ENCODE results near the gene SLC35E1. TPM values are rescaled to one million over a fixed set of nuclear protein-coding genes. Genes with fewer than 3 reads are reported as not detected.

SLC35E1 gene
- total RNA-seq, 1 donor from 2014 or later, result 21.6 TPM

- DNase-seq (ENCODE audit: extremely low spot score in 2 of 2), result no peak
- H3K36me3 ChIP-seq, result peaks cover 0 to 34% of the 10 kb centered on the region in 2 donors
- intact Hi-C loops (cut with DNase I), result no loop called here
- no peaks in the 10 kb centered on the region for H3K9me3 ChIP-seq
- peaks cover 44% of the 10 kb centered on the region for H3K4me1 ChIP-seq
- no peak for TF ChIP-seq POLR2AphosphoS5 (IDR thresholded peaks at IDR 0.05; ENCODE audit: insufficient read depth in 1 of 2, low read depth in 1 of 2)
- TF ChIP-seq POLR2A (IDR thresholded peaks at IDR 0.05), result no peak
- TF ChIP-seq, protein P1, sequence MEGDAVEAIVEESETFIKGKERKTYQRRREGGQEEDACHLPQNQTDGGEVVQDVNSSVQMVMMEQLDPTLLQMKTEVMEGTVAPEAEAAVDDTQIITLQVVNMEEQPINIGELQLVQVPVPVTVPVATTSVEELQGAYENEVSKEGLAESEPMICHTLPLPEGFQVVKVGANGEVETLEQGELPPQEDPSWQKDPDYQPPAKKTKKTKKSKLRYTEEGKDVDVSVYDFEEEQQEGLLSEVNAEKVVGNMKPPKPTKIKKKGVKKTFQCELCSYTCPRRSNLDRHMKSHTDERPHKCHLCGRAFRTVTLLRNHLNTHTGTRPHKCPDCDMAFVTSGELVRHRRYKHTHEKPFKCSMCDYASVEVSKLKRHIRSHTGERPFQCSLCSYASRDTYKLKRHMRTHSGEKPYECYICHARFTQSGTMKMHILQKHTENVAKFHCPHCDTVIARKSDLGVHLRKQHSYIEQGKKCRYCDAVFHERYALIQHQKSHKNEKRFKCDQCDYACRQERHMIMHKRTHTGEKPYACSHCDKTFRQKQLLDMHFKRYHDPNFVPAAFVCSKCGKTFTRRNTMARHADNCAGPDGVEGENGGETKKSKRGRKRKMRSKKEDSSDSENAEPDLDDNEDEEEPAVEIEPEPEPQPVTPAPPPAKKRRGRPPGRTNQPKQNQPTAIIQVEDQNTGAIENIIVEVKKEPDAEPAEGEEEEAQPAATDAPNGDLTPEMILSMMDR (IDR thresholded peaks at IDR 0.05), result no peak
- H3K27me3 ChIP-seq, result no peaks in the 10 kb centered on the region
- H3K4me3 ChIP-seq, result no peak overlapping the region
- no peak overlapping the region for H3K27ac ChIP-seq
Measured at GRCh38 chr19:16577531-16577985, 5.3 kb upstream of the SLC35E1 start.

DNA sequence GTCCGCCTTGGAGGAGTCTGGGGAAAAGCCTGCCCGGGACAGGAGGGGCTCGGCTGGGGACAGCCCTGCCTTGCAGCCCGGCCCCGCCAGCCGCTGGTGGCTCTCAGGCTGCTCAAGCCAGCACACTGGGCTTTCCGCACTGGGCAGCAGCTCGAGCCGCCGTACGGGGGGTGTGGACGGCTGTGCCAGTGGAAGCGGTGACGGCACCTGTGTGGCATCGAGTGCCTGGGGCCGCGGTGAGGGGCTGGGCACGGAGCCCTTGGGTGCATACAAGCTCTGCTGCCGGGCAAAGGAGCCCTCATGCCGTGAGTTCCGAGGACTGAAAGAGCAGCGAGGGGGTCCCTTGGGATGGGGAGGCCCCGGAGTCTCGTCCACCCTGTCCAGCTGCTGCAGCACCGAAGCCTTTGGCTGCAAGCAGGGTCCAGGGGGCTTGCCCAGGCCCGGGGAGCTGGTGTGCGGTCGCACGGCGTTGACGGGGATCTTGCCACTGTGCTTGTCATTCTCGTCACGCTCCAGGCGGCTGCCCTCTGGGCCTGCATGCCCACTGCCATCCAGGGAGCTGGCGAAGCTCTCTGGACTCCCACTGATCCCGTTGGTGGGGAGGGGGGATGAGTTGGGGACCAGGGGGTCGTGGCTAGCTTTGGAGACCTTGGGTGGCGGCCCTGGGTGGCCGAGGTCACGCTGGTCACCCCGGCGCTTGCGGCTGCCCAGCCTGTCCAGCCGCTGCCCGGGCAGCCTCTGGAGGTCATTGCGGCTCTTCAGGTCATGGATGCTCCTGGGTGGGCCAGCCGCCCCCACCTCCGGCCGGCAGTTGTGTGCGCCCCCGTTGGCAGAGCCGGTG is 4.7 kb upstream of the SLC35E1 start:
- Histone ChIP-seq H3K27me3 (no peaks in the 10 kb centered on the region), H3K9me3 (no peaks in the 10 kb centered on the region), H3K27ac (no peak overlapping the region), H3K36me3 (peaks cover 0 to 34% of the 10 kb centered on the region in 2 donors), H3K4me3 (no peak overlapping the region), H3K4me1 (peaks cover 38% of the 10 kb centered on the region)
- TF ChIP-seq, protein P1 (IDR thresholded peaks at IDR 0.05), result no peak
- no peak for TF ChIP-seq POLR2A (IDR thresholded peaks at IDR 0.05)
- intact Hi-C loops (cut with DNase I), result no loop called here
- DNase-seq (ENCODE audit: extremely low spot score in 2 of 2), result no peak

- intact Hi-C loops (cut with DNase I), result no loop called here
- DNase-seq (ENCODE audit: extremely low spot score in 2 of 2), result no peak
- Histone ChIP-seq H3K4me3 (no peak overlapping the region), H3K27ac (no peak overlapping the region), H3K4me1 (peaks cover 37% of the 10 kb centered on the region), H3K9me3 (no peaks in the 10 kb centered on the region), H3K36me3 (peaks cover 0 to 34% of the 10 kb centered on the region in 2 donors), H3K27me3 (no peaks in the 10 kb centered on the region)
- TF ChIP-seq, protein P1 (IDR thresholded peaks at IDR 0.05), result no peak
- TF ChIP-seq POLR2A (IDR thresholded peaks at IDR 0.05) (no peak), POLR2AphosphoS5 (IDR thresholded peaks at IDR 0.05; ENCODE audit: insufficient read depth in 1 of 2, low read depth in 1 of 2) (no peak)
Measured at GRCh38 chr19:16575861-16576689, 3.9 kb upstream of the SLC35E1 start.

- no peak for DNase-seq (ENCODE audit: extremely low spot score in 2 of 2)
- no peaks in the 10 kb centered on the region for H3K9me3 ChIP-seq
- H3K36me3 ChIP-seq, result peaks cover 0 to 34% of the 10 kb centered on the region in 2 donors
- no peak for TF ChIP-seq POLR2AphosphoS5 (IDR thresholded peaks at IDR 0.05; ENCODE audit: insufficient read depth in 1 of 2, low read depth in 1 of 2)
- TF ChIP-seq, protein P1 (IDR thresholded peaks at IDR 0.05), result no peak
- TF ChIP-seq POLR2A (IDR thresholded peaks at IDR 0.05), result no peak
- no peaks in the 10 kb centered on the region for H3K27me3 ChIP-seq
- H3K4me1 ChIP-seq, result peaks cover 39% of the 10 kb centered on the region
- H3K27ac ChIP-seq, result no peak overlapping the region
- intact Hi-C loops (cut with DNase I), result no loop called here
- no peak overlapping the region for H3K4me3 ChIP-seq
Measured at GRCh38 chr19:16575282-16575681, 3.1 kb upstream of the SLC35E1 start.

Data from vagina (tissue), 2 donors.